Hepatic stellate cell (primary cell): ENCODE measurements around the gene OR13D1.
A peak's percentile ranks its signal among the peaks of the same experiment; 100 is the strongest.
"Not testable (repeated sequence)": the region's sequence is repeated elsewhere in the genome, so short reads cannot be mapped to it uniquely, and the experiment has no call there.

Source experiments
- DNase-seq: peaks from one replicate; pipeline ENCODE4 v3.0.0; 2011; ENCODE audit warnings: low spot score

The OR13D1 gene, protein sequence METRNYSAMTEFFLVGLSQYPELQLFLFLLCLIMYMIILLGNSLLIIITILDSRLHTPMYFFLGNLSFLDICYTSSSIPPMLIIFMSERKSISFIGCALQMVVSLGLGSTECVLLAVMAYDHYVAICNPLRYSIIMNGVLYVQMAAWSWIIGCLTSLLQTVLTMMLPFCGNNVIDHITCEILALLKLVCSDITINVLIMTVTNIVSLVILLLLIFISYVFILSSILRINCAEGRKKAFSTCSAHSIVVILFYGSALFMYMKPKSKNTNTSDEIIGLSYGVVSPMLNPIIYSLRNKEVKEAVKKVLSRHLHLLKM

DNA sequence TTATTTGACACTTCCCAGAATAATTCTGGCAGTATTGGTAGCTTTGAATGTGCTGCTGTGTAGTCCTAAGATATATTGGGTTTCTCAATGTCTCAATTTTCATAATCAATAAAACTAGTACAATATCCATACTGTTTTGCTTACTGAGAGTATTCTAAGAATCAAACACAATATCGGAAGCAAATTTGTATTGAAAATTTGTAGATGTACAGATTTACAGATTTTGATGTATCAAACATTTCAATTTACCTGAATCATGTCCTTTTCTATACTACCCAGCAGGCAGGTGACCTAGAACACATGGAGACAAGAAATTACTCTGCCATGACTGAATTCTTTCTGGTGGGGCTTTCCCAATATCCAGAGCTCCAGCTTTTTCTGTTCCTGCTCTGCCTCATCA is at the start of gene OR13D1:
TSS of gene OR13D1 (plus strand) at position 301 of the 400 bp plus-strand sequence. CDS start at position 301, 0 bp downstream.
- no peak for DNase-seq

DNA sequence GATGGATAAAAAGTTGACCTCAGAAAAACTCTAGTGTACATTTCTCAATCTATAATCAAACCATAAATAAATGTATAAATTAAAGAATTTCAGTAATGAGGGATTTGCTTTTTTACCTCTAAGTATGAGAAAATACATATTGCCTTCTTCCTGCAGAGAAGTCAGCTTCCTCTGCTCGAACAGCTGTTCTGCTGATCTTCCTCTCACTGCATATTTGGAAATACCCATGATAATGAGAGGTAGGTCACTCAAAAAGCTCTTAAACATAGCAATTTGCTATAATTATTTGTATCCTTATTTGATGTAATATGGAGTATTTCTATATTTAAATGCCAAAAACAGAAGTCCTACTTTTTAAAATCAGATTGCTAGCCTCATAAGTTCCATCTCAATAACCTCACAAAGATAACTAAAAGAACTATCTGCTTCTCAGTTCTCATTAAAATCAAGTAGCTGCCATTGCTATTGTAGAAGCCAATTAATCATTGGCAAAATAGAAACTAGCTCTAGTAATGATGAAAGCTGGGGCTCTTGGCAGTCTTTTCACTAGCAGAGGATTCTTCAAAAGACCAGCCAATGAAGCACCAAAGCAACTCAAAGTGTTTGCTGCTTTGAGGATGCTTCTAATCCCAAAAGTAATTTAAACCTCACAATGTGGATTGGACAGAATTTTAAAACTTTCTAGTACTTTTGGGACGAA is 35.7 kb upstream of the OR13D1 start:
- no peak for DNase-seq

DNA sequence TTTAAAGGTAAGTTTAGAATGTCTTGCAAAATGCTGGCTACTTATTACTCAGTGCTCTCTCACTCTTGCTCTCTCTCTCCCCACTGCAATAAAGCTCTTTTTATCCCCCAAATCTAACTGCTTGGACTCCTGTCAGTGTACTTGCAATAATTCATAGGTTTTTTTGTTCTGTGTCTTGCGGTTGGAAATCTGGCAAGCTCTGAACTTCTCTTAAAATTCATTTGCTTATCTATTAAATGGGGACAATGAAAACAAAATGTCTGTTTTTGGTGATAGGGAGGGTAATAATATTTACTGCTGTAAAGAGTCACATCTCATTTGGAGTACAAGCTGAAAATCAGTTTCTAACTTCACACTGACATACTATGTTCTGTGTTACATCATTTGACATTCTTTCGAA is 18.7 kb upstream of the OR13D1 start:
- no peak for DNase-seq

DNA sequence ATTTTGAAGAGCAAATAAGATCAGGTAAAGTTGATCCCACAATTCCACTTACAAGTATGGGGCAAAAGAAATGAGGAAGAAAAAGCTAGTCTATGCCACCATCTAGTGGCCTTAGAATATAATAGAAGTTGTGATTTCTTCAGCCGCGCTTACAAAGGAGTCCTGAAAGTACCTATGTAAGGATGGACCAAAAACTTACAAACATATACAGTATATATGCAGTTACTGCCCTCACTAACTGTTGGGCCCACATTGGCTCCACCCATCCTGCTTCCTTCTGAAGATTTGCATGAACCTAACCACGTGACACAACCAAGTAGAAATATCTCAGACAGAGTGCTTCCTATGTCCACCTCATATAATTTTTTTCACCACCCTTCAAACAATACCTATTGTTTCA is 11.7 kb upstream of the OR13D1 start:
- DNase-seq, result peak; percentile 4

DNA sequence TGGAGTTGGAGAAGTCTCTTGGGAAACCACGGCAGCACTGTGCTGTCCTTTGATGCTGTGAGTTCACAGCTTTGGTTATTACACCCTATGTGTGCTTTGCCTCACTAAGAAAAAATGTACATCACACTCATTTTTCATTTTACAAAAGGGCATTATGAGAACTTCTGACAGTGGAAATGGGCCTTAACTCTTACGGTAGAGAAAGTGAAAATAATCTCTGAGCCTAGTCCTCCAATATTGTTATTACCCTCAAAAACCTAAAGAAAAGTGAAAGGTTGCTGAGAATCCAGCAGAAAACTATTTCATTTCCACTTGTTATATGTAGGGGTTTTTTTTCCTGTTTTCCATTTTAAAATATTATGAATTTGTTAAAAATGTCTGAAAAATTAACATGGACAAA is 8.2 kb upstream of the OR13D1 start:
- no peak for DNase-seq

DNA sequence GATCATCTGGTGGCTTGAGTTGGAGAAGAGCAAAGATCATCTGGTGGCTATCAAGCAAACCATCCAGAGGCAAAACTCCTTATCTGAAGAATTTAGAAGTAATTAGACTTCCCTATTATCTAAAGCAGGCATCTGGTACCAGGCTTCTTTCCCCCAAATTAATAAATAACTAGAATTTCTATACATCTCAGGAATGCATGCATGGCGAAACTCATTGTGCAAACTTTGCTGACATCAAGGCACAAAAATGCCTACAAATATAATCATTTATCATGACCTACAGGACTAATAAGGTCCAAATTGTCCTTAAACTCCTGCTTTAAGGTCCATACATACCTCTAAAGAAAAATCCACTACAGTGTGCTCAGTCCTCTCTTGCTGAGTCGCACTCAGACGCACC is 6.0 kb downstream of the OR13D1 start:
- no peak for DNase-seq

DNA sequence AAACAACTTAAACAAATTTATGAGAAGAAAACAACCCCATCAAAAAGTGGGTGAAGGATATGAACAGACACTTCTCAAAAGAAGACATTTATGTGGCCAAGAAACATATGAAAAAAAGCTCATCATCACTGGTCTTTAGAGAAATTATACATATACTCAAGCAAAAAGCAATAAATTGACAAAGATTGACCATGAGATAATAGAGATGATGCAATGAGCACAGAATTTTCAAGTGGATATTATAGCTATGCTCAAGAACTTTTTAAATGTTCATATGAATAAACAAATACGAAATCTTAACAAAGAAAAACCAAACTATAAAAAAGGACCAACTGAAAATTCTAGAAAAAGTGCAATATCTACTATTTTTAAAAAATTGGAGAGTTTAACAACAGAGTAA is 14.4 kb downstream of the OR13D1 start:
- DNase-seq, result not testable (repeated sequence)

DNA sequence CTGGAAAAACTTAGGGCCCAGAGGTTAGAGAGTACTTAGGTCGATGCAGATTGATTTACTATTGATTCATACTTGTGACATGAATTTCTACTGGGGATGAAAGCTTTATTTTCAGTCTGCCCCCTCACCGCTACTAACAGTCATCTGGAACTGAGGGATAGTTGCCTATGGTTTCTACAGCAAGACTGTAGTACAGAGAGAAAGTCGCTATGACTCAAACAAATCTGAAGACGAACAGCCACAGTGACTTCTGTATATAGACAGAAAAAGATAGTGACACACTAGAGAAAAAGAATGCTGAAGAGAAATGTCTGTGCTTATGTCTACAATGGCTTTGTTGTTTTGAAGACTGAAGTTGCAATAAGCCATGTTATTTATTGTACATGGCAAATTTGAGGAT is 17.3 kb downstream of the OR13D1 start:
- no peak for DNase-seq

DNA sequence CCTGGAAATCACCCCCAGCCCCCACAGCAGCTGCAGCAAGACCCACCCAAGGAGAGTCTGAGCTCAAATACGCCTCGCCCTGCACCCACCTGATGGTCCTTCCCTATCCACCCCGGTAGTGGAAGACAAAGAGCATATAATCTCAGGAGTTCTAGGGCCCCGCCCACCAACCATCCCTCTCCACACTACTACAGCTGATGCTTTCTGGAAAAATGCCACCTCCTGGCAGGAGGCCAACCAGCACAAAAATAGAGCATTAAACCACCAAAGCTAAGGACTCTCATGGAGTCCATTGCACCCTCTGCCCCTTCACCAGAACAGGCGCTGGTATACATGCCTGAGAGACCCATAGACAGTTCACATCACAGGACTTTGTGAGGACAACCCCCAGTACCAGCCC is 30.7 kb downstream of the OR13D1 start:
- no peak for DNase-seq

DNA sequence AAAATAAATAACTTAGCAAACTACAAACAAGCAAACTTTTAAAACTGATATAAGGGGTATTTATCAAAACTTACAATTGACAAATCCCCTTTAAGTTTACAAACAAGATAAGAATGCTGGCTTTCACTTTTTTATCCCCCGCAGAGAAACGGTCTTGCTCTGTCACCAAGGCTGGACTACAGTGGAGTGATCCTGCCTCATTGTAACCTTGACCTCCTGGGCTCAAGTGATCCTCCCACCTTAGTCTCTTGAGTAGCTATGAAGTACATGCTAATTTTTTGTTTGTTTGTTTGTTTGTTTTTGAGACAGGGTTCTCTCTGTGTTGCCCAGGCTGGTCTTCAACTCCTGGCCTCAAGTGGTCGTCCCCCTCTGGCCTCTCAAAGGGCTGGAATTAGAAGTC is 44.1 kb downstream of the OR13D1 start:
- no peak for DNase-seq

DNA sequence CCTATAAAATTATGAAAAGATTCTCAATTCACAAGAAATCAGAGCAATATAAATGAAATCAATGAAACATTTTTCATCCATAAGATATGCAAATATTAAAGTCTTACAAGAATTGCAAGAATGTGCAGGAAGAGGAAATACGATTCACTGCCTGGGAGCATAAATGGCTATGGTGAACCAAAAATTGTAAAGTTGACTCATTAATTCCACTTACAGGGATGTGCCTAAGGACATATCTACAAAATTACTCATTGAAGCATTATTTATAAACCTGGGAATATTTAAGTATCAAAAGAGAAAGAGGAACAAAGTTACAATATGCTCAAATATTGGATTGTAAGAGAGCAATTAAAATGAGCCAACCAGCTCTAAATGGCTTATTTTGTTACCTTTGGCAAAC is 46.3 kb downstream of the OR13D1 start:
- DNase-seq, result peak; percentile 44

DNA sequence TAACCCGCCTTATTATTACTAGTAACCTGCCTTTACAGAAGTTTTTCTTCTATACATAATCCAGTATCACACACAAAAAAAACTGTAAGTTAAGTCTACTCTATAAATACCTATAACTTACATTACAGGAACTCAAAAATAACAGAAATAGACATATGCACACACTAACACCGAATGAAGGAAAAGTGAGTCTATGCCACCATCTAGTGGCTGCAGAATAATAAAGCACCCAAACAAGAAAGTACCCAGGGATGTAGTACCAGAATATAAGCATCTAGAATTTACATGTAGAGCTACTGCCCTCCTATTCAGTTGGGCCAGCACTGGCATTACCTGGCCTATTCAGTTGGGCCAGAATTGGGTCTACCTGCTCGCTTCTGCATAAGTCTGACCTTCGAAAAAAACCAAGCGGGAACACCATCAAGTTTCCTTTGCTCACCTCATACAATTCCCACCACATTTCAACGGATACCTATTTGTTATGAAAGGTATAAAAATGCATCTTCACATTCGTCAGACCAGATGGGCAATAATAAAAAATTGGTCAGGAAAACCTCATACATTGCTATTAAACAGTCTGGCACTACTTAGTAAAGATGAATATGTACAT is 49.2 kb downstream of the OR13D1 start:
- DNase-seq, result peak; percentile 27
